HepG2 (cell line): ENCODE data around the gene EIF5. TPM values are rescaled to one million over a fixed set of nuclear protein-coding genes. Genes with fewer than 3 reads are reported as not detected.

Source experiments
- CCDC6 ChIP-seq: sonication (generic); formaldehyde crosslinking; IDR thresholded peaks from 2 replicates; pipeline ENCODE4 v1.8.1; 2022; ENCODE audit warnings: mild to moderate bottlenecking, missing genetic modification reagents, moderate library complexity
- CREB1 ChIP-seq, 2 experiments: fragments of 450-650 bp in 1 of 2; IDR thresholded peaks; 2 replicates each; pipeline ENCODE4 v1.6.1; 2016 to 2017; ENCODE audit warnings: control low read depth in 1 of 2, mild to moderate bottlenecking in 1 of 2, missing compliant biosample characterization in 1 of 2, missing genetic modification characterization in 1 of 2
- CREM ChIP-seq, 2 experiments: sonication (generic) in 1 of 2; formaldehyde crosslinking in 1 of 2; IDR thresholded peaks; 2 replicates each; pipeline versions ENCODE4 v1.4.0 to v1.6.1; 2016 to 2020; ENCODE audit warnings: antibody characterized with exemption in 1 of 2, mild to moderate bottlenecking in 1 of 2, missing genetic modification reagents in 1 of 2
- CTCF ChIP-seq: sonication (generic); formaldehyde crosslinking; IDR thresholded peaks from 2 replicates; pipeline ENCODE4 v1.5.0; 2020; ENCODE audit warnings: mild to moderate bottlenecking, missing genetic modification reagents, moderate library complexity
- FOXA3 ChIP-seq: IDR thresholded peaks from 2 replicates; pipeline ENCODE4 v1.6.1; 2016; ENCODE audit warnings: missing genetic modification reagents, missing compliant biosample characterization
- GABPA ChIP-seq, 2 experiments: IDR thresholded peaks; 2 replicates each; pipeline ENCODE4 v1.6.1; 2011 to 2016; ENCODE audit warnings: low read depth in 2 of 2, low read length in 1 of 2, missing biosample characterization in 1 of 2, missing genetic modification characterization in 1 of 2
- JARID2 ChIP-seq: sonication (generic); formaldehyde crosslinking; IDR thresholded peaks from 2 replicates; pipeline ENCODE4 v1.8.1; 2023; ENCODE audit warnings: missing genetic modification reagents, inconsistent platforms; ENCODE audit not compliant: insufficient replicate concordance
- MATR3 ChIP-seq: sonication (generic); formaldehyde crosslinking; IDR thresholded peaks from 2 replicates; pipeline ENCODE4 v1.4.0; 2020; ENCODE audit warnings: missing genetic modification reagents
- MAZ ChIP-seq, 2 experiments: sonication (generic) in 1 of 2; formaldehyde crosslinking in 1 of 2; IDR thresholded peaks; 2 replicates each; pipeline versions ENCODE4 v1.5.0 to v1.6.1; 2012 to 2020; ENCODE audit warnings: low read depth in 2 of 2, mild to moderate bottlenecking in 2 of 2, borderline replicate concordance in 1 of 2, improper control_type of control experiment in 1 of 2, low read length in 1 of 2, missing genetic modification reagents in 1 of 2, moderate library complexity in 1 of 2
- MXD3 ChIP-seq: IDR thresholded peaks from 2 replicates; pipeline ENCODE4 v1.6.1; 2016; ENCODE audit warnings: mild to moderate bottlenecking, missing biosample characterization, missing genetic modification reagents
- SOX6 ChIP-seq, 2 experiments: fragments of 450-650 bp in 1 of 2; sonication (generic) in 1 of 2; formaldehyde crosslinking in 1 of 2; IDR thresholded peaks; 2 replicates each; pipeline versions ENCODE4 v1.4.0 to v1.6.1; 2017 to 2020; ENCODE audit warnings: antibody characterized with exemption in 1 of 2, mild to moderate bottlenecking in 1 of 2, missing genetic modification reagents in 1 of 2
- TEAD3 ChIP-seq: optimal IDR thresholded peaks from 2 replicates; pipeline ENCODE3; 2016; ENCODE audit warnings: borderline replicate concordance
- THAP8 ChIP-seq: sonication (generic); formaldehyde crosslinking; IDR thresholded peaks from 2 replicates; pipeline ENCODE4 v1.5.1; 2020; ENCODE audit warnings: missing genetic modification reagents, mild to moderate bottlenecking, borderline replicate concordance
- YY1 ChIP-seq: IDR thresholded peaks from 2 replicates; pipeline ENCODE4 v1.6.1; 2011; ENCODE audit warnings: low read length, low read depth, moderate library complexity, mild to moderate bottlenecking; ENCODE audit not compliant: insufficient read depth, insufficient replicate concordance
- ZNF232 ChIP-seq: sonication (generic); formaldehyde crosslinking; IDR thresholded peaks from 2 replicates; pipeline ENCODE4 v1.4.0; 2020; ENCODE audit warnings: missing genetic modification reagents, borderline replicate concordance
- ZNF292 ChIP-seq: sonication (generic); formaldehyde crosslinking; IDR thresholded peaks from 2 replicates; pipeline ENCODE4 v1.8.1; 2022; ENCODE audit warnings: mild to moderate bottlenecking, low read depth, missing genetic modification reagents, borderline replicate concordance
- polyA plus RNA-seq, 8 experiments: library from polyadenylated mRNA; depleted of rRNA in 3 of 8; stranded (reverse) in 7 of 8; unstranded in 1 of 8; fragments of >200 nt; fragmentation: Illumina TruSeq in 4 of 8; extraction: Trizol in 4 of 8; gene quantifications; 2 replicates each; pipeline versions ENCODE4 v1.2.1 to v1.2.3, GENCODE V29; 2011 to 2016; ENCODE audit warnings: low read depth in 4 of 8, missing spikeins in 1 of 8, mixed read lengths in 1 of 8; ENCODE audit not compliant: insufficient read depth in 1 of 8
- total RNA-seq, 5 experiments: library from RNA; depleted of rRNA; stranded (reverse); fragments of >200 nt; fragmentation: Illumina TruSeq; extraction: Trizol; gene quantifications; 2 replicates each; pipeline ENCODE4 v1.2.3, GENCODE V29; 2016; ENCODE audit warnings: low read depth in 1 of 5
- TF ChIP-seq, protein P1 (sequence below): sonication (generic); formaldehyde crosslinking; IDR thresholded peaks from 2 replicates; pipeline ENCODE4 v1.4.0; 2020; ENCODE audit warnings: missing genetic modification reagents
- TF ChIP-seq, protein P2 (sequence below): sonication (generic); formaldehyde crosslinking; IDR thresholded peaks from 2 replicates; pipeline ENCODE4 v1.8.0; 2022; ENCODE audit warnings: missing genetic modification reagents, mild to moderate bottlenecking, borderline replicate concordance

EIF5 gene
- total and polyA plus RNA-seq, 2 of the 13 experiments (the other 11 are each of a cell fraction or from before 2014, with no cell fraction given): 189 to 281 TPM

- no peak for TF ChIP-seq SOX6 (IDR thresholded peaks at IDR 0.05)
- peak; percentile 77 for TF ChIP-seq SOX6 (CRISPR knock-in tag; IDR thresholded peaks at IDR 0.05)
- 0 out of 2 replicates have a peak, but pooled peaks have one; percentile 35 for TF ChIP-seq CCDC6
- peak; percentile 88 for TF ChIP-seq TEAD3 (CRISPR knock-in tag)
- TF ChIP-seq MXD3 (CRISPR knock-in tag): no peak
- no peak for TF ChIP-seq YY1
- no peak for TF ChIP-seq JARID2 (CRISPR knock-in tag)
- no peak for TF ChIP-seq THAP8 (CRISPR knock-in tag)
- TF ChIP-seq GABPA (IDR thresholded peaks at IDR 0.05; ENCODE audit: low read depth, low read length): no peak
- peak; percentile 64 for TF ChIP-seq GABPA (CRISPR knock-in tag; IDR thresholded peaks at IDR 0.05; ENCODE audit: low read depth)
- TF ChIP-seq, protein P1, sequence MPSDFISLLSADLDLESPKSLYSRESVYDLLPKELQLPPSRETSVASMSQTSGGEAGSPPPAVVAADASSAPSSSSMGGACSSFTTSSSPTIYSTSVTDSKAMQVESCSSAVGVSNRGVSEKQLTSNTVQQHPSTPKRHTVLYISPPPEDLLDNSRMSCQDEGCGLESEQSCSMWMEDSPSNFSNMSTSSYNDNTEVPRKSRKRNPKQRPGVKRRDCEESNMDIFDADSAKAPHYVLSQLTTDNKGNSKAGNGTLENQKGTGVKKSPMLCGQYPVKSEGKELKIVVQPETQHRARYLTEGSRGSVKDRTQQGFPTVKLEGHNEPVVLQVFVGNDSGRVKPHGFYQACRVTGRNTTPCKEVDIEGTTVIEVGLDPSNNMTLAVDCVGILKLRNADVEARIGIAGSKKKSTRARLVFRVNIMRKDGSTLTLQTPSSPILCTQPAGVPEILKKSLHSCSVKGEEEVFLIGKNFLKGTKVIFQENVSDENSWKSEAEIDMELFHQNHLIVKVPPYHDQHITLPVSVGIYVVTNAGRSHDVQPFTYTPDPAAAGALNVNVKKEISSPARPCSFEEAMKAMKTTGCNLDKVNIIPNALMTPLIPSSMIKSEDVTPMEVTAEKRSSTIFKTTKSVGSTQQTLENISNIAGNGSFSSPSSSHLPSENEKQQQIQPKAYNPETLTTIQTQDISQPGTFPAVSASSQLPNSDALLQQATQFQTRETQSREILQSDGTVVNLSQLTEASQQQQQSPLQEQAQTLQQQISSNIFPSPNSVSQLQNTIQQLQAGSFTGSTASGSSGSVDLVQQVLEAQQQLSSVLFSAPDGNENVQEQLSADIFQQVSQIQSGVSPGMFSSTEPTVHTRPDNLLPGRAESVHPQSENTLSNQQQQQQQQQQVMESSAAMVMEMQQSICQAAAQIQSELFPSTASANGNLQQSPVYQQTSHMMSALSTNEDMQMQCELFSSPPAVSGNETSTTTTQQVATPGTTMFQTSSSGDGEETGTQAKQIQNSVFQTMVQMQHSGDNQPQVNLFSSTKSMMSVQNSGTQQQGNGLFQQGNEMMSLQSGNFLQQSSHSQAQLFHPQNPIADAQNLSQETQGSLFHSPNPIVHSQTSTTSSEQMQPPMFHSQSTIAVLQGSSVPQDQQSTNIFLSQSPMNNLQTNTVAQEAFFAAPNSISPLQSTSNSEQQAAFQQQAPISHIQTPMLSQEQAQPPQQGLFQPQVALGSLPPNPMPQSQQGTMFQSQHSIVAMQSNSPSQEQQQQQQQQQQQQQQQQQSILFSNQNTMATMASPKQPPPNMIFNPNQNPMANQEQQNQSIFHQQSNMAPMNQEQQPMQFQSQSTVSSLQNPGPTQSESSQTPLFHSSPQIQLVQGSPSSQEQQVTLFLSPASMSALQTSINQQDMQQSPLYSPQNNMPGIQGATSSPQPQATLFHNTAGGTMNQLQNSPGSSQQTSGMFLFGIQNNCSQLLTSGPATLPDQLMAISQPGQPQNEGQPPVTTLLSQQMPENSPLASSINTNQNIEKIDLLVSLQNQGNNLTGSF (CRISPR knock-in tag): no peak
- TF ChIP-seq MAZ (IDR thresholded peaks at IDR 0.05; ENCODE audit: borderline replicate concordance, low read depth, low read length): no peak
- no peak; the same call in 1 of the 2 replicates for TF ChIP-seq MAZ (CRISPR knock-in tag; IDR thresholded peaks at IDR 0.05; ENCODE audit: low read depth)
- peak; percentile 89 for TF ChIP-seq FOXA3 (CRISPR knock-in tag)
- TF ChIP-seq MATR3 (CRISPR knock-in tag): no peak
- TF ChIP-seq CTCF (CRISPR knock-in tag): peak; percentile 32
- no peak for TF ChIP-seq ZNF292 (CRISPR knock-in tag)
- peak; percentile 78 for TF ChIP-seq CREB1 (IDR thresholded peaks at IDR 0.05)
- TF ChIP-seq CREB1 (CRISPR knock-in tag; IDR thresholded peaks at IDR 0.05): peak; percentile 76
- TF ChIP-seq, protein P2, sequence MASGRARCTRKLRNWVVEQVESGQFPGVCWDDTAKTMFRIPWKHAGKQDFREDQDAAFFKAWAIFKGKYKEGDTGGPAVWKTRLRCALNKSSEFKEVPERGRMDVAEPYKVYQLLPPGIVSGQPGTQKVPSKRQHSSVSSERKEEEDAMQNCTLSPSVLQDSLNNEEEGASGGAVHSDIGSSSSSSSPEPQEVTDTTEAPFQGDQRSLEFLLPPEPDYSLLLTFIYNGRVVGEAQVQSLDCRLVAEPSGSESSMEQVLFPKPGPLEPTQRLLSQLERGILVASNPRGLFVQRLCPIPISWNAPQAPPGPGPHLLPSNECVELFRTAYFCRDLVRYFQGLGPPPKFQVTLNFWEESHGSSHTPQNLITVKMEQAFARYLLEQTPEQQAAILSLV (CRISPR knock-in tag): no peak
- peak; percentile 47; the same call in 1 of the 2 replicates for TF ChIP-seq ZNF232 (CRISPR knock-in tag)
- TF ChIP-seq CREM (IDR thresholded peaks at IDR 0.05): peak; percentile 67
- TF ChIP-seq CREM (CRISPR knock-in tag; IDR thresholded peaks at IDR 0.05): no peak
Measured at GRCh38 chr14:103315351-103315911, 18.6 kb upstream of the EIF5 start (continued).
